Measurements from ENCODE around the gene PTER. TPM values are rescaled to one million over a fixed set of nuclear protein-coding genes. Genes with fewer than 3 reads are reported as not detected.

Gene PTER
- total and polyA plus RNA-seq, 2 of the 13 experiments (the other 11 are each of a cell fraction or from before 2014, with no cell fraction given) = 6.1 to 6.6 TPM

GRCh38 chr10:16519908-16520861 lies 83.4 kb downstream of the PTER start:
- H3K27me3 ChIP-seq (ENCODE audit: control insufficient read depth in 1 of 2, insufficient read depth in 2 of 2, low read length in 2 of 2) = peaks cover 1 to 30% of the 10 kb centered on the region in 2 experiments; a peak in 2 of 5 replicates
- DNase-seq (ENCODE audit: low spot score) (no peak), FAIRE-seq (no peak), ATAC-seq (no peak)
- H3K9ac ChIP-seq (ENCODE audit: insufficient read depth, low read depth, low read length) = no peak overlapping the region
- in situ Hi-C loops (cut with HindIII; ENCODE audit: extremely low pct_ligation_motif_present, low pct_unique_long_range_greater_than_20kb) = no loop called here
- ChIA-PET CTCF (ENCODE audit: low intra/inter-chr PET ratio, low total read pairs) (no interaction called here), POLR2A (no interaction called here)
- H2AFZ ChIP-seq (ENCODE audit: low read length) = no peak overlapping the region
- H3K4me3 ChIP-seq (replicated peaks in 1 of 3; ENCODE audit: insufficient read depth in 1 of 3, low read depth in 2 of 3, low read length in 3 of 3) = no peak overlapping the region
- no peaks in the 10 kb centered on the region for H3K9me3 ChIP-seq (ENCODE audit: low read length)
- no peaks in the 10 kb centered on the region for H3K79me2 ChIP-seq (ENCODE audit: insufficient read depth, low read length)
- 91% methylated on average over 70 of the region's 104 CpGs for WGBS (ENCODE audit: low lambda C conversion rate)
- intact Hi-C loops (cut with micrococcal nuclease; ENCODE audit: unreplicated experiment) = no loop called here
- H3K27ac ChIP-seq (ENCODE audit: extremely low read length, insufficient read depth, low read length) = no peak overlapping the region
- BruUV-seq (replicated peaks) = no TSS peak
- no peak overlapping the region for H3K4me2 ChIP-seq (ENCODE audit: low read depth, low read length)
- H4K20me1 ChIP-seq (ENCODE audit: insufficient read depth, low read length) = no peaks in the 10 kb centered on the region
- H3K4me1 ChIP-seq (ENCODE audit: insufficient read depth, low read length) = no peaks in the 10 kb centered on the region
- TF ChIP-seq ZXDC (CRISPR knock-in tag; IDR thresholded peaks at IDR 0.05) (no peak), PATZ1 (CRISPR knock-in tag; IDR thresholded peaks at IDR 0.05) (no peak), NFKB2 (CRISPR knock-in tag; IDR thresholded peaks at IDR 0.05; ENCODE audit: borderline replicate concordance) (no peak), KAT8 (CRISPR knock-in tag; IDR thresholded peaks at IDR 0.05) (no peak), ZNF792 (CRISPR knock-in tag; IDR thresholded peaks at IDR 0.05) (no peak), POLR2AphosphoS5 (IDR thresholded peaks at IDR 0.05; ENCODE audit: low read depth, low read length) (no peak), TGIF2 (CRISPR knock-in tag; IDR thresholded peaks at IDR 0.05) (no peak), SIN3A (IDR thresholded peaks at IDR 0.05; ENCODE audit: borderline replicate concordance, low read depth, low read length) (no peak), MXI1 (IDR thresholded peaks at IDR 0.05; ENCODE audit: borderline replicate concordance, low read depth, low read length) (no peak), SAP130 (CRISPR knock-in tag; IDR thresholded peaks at IDR 0.05; ENCODE audit: low read depth) (no peak), FUBP1 (CRISPR knock-in tag; IDR thresholded peaks at IDR 0.05; ENCODE audit: borderline replicate concordance) (no peak)
- TF ChIP-seq, protein P1, sequence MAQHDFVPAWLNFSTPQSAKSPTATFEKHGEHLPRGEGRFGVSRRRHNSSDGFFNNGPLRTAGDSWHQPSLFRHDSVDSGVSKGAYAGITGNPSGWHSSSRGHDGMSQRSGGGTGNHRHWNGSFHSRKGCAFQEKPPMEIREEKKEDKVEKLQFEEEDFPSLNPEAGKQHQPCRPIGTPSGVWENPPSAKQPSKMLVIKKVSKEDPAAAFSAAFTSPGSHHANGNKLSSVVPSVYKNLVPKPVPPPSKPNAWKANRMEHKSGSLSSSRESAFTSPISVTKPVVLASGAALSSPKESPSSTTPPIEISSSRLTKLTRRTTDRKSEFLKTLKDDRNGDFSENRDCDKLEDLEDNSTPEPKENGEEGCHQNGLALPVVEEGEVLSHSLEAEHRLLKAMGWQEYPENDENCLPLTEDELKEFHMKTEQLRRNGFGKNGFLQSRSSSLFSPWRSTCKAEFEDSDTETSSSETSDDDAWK (CRISPR knock-in tag; IDR thresholded peaks at IDR 0.05) = no peak
- TF ChIP-seq, protein P2, sequence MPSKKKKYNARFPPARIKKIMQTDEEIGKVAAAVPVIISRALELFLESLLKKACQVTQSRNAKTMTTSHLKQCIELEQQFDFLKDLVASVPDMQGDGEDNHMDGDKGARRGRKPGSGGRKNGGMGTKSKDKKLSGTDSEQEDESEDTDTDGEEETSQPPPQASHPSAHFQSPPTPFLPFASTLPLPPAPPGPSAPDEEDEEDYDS (CRISPR knock-in tag; IDR thresholded peaks at IDR 0.05) = no peak
- H3K36me3 ChIP-seq (replicated peaks in 1 of 2; ENCODE audit: control insufficient read depth in 1 of 2, insufficient read depth in 2 of 2, low read length in 2 of 2) = no peaks in the 10 kb centered on the region
